Fibroblast of lung (primary cell): ENCODE measurements around the gene OR11G2. TPM values are rescaled to one million over a fixed set of nuclear protein-coding genes. Genes with fewer than 3 reads are reported as not detected.

Experiments
- DNase-seq, 2 donors: peaks; one replicate each; pipeline versions ENCODE4 v3.0.0 to v3.0.0-alpha.2; 2010; ENCODE audit warnings: low read depth in 2 of 2
- H2AFZ ChIP-seq: 2 replicates; pipeline ENCODE4 v1.5.1; 2012; ENCODE audit warnings: low read length, control low read depth, inconsistent platforms
- H3K27ac ChIP-seq: 2 replicates; pipeline ENCODE4 v1.5.1; 2011; ENCODE audit warnings: low read length, control low read depth; ENCODE audit not compliant: insufficient read depth
- H3K27me3 ChIP-seq: 2 replicates; pipeline ENCODE4 v1.5.1; 2011; ENCODE audit warnings: mild to moderate bottlenecking, low read length; ENCODE audit not compliant: control insufficient read depth, insufficient read depth
- H3K36me3 ChIP-seq: 2 replicates; pipeline ENCODE4 v1.5.1; 2011; ENCODE audit warnings: low read length; ENCODE audit not compliant: control insufficient read depth, insufficient read depth
- H3K4me1 ChIP-seq: 2 replicates; pipeline ENCODE4 v1.5.1; 2011; ENCODE audit warnings: low read length; ENCODE audit not compliant: control insufficient read depth, insufficient read depth; ENCODE audit errors: extremely low read depth
- H3K4me2 ChIP-seq: 2 replicates; pipeline ENCODE4 v1.5.1; 2011; ENCODE audit warnings: low read length, control low read depth; ENCODE audit not compliant: insufficient read depth; ENCODE audit errors: extremely low read depth
- H3K4me3 ChIP-seq, 4 experiments: fragments of 200-600 bp in 1 of 4; sonication (generic) in 1 of 4; replicated peaks in 1 of 4; 2 replicates each; pipeline ENCODE4 v1.5.1; 2011 to 2016; ENCODE audit warnings: low read length in 4 of 4, low read depth in 3 of 4, mild to moderate bottlenecking in 3 of 4, control low read depth in 2 of 4, inconsistent platforms in 1 of 4, mixed read lengths in 1 of 4; ENCODE audit not compliant: insufficient read depth in 1 of 4; ENCODE audit errors: control extremely low read depth in 1 of 4
- H3K79me2 ChIP-seq: 2 replicates; pipeline ENCODE4 v1.5.1; 2012; ENCODE audit warnings: mild to moderate bottlenecking, low read length, inconsistent platforms; ENCODE audit not compliant: control insufficient read depth, insufficient read depth
- H3K9ac ChIP-seq: 2 replicates; pipeline ENCODE4 v1.5.1; 2011; ENCODE audit warnings: mild to moderate bottlenecking, low read length, control low read depth; ENCODE audit not compliant: insufficient read depth
- H3K9me3 ChIP-seq: 2 replicates; pipeline ENCODE4 v1.5.1; 2012; ENCODE audit warnings: low read depth, low read length; ENCODE audit not compliant: control insufficient read depth, insufficient read depth
- H4K20me1 ChIP-seq: 2 replicates; pipeline ENCODE4 v1.5.1; 2011; ENCODE audit warnings: low read length; ENCODE audit not compliant: control insufficient read depth, insufficient read depth; ENCODE audit errors: extremely low read depth
- EZH2 ChIP-seq: IDR thresholded peaks from 2 replicates; pipeline ENCODE4 v1.5.1; 2012; ENCODE audit warnings: low read length, control low read depth, mild to moderate bottlenecking; ENCODE audit errors: missing control alignments
- polyA plus RNA-seq, 2 donors: library from polyadenylated mRNA; depleted of rRNA in 1 of 2; stranded (reverse) in 1 of 2; unstranded in 1 of 2; fragments of >200 nt; gene quantifications; 2 replicates each; pipeline ENCODE4 v1.2.1, GENCODE V29; 2011 to 2012; ENCODE audit warnings: missing spikeins in 1 of 2
- total RNA-seq: library from RNA; depleted of rRNA; stranded (reverse); fragments of >200 nt; gene quantifications from 2 replicates; pipeline ENCODE4 v1.2.1, GENCODE V29; 2014
- TF ChIP-seq, protein P1 (sequence below), 2 donors: IDR thresholded peaks in 1 of 2; conservative IDR thresholded peaks in 1 of 2; 1 replicate in 1 of 2; 2 replicates in 1 of 2; pipeline ENCODE4 v1.5.1; 2011 to 2012; ENCODE audit warnings: low read length in 2 of 2, control low read depth in 1 of 2, inconsistent platforms in 1 of 2, low read depth in 1 of 2, mild to moderate bottlenecking in 1 of 2

OR11G2 gene
- total and polyA plus RNA-seq, 2 donors (not counting 1 experiment from before 2014, with no cell fraction given), result not detected

DNA sequence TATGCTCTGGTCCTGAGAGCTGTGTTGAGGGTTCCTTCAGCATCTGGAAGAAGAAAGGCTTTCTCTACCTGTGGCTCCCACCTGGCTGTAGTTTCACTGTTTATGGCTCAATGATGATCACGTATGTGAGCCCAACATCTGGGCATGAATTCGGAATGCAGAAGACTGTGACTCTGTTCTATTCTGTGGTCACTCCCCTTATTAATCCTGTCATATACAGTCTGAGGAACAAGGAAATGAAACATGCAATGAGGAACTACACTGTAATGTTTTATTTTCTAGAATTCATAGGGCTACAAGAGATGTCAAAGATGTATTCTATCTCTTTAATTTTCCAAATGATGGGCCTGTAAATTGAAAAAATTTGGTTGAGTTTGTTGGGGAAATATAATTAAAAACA, 10.8 kb upstream of the OR11G2 start:
- H3K4me3 ChIP-seq, result no peak overlapping the region
- no peaks in the 10 kb centered on the region for H3K27me3 ChIP-seq
- H3K9ac ChIP-seq, result no peak overlapping the region
- no peak overlapping the region for H3K4me2 ChIP-seq
- H3K27ac ChIP-seq, result no peak overlapping the region
- no peaks in the 10 kb centered on the region for H3K9me3 ChIP-seq
- no peak for TF ChIP-seq EZH2
- TF ChIP-seq, protein P1, sequence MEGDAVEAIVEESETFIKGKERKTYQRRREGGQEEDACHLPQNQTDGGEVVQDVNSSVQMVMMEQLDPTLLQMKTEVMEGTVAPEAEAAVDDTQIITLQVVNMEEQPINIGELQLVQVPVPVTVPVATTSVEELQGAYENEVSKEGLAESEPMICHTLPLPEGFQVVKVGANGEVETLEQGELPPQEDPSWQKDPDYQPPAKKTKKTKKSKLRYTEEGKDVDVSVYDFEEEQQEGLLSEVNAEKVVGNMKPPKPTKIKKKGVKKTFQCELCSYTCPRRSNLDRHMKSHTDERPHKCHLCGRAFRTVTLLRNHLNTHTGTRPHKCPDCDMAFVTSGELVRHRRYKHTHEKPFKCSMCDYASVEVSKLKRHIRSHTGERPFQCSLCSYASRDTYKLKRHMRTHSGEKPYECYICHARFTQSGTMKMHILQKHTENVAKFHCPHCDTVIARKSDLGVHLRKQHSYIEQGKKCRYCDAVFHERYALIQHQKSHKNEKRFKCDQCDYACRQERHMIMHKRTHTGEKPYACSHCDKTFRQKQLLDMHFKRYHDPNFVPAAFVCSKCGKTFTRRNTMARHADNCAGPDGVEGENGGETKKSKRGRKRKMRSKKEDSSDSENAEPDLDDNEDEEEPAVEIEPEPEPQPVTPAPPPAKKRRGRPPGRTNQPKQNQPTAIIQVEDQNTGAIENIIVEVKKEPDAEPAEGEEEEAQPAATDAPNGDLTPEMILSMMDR (conservative IDR thresholded peaks at IDR 0.05 in 1 of 2, IDR thresholded peaks at IDR 0.05 in 1 of 2; ENCODE audit: low read depth in 1 of 2, low read length in 2 of 2), result no peak
- no peaks in the 10 kb centered on the region for H3K36me3 ChIP-seq
- DNase-seq, result no peak
- H3K4me1 ChIP-seq, result no peaks in the 10 kb centered on the region
- no peaks in the 10 kb centered on the region for H4K20me1 ChIP-seq
- no peaks in the 10 kb centered on the region for H3K79me2 ChIP-seq
- no peak overlapping the region for H2AFZ ChIP-seq

DNA sequence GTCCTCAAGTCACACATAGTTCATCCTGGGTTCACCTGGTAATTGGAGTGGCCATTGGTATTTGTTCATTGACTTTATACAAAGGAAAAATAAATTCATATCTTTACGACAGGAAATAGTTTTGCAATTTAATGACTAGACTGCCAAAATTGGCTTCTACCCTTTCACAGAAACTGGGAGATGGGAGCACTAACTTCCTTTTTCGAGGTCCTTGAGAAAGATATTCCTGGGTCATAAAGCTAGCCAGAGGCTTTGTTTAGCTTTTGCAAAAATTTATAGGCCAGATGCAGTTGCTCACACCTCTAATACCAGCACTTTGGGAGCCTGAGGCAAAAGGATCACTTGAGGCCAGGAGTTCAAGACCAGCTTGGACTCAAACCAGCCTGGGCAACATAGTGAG, 10.2 kb upstream of the OR11G2 start:
- no peak overlapping the region for H2AFZ ChIP-seq
- TF ChIP-seq, protein P1 (conservative IDR thresholded peaks at IDR 0.05 in 1 of 2, IDR thresholded peaks at IDR 0.05 in 1 of 2; ENCODE audit: low read depth in 1 of 2, low read length in 2 of 2), result no peak
- TF ChIP-seq EZH2, result no peak

DNA sequence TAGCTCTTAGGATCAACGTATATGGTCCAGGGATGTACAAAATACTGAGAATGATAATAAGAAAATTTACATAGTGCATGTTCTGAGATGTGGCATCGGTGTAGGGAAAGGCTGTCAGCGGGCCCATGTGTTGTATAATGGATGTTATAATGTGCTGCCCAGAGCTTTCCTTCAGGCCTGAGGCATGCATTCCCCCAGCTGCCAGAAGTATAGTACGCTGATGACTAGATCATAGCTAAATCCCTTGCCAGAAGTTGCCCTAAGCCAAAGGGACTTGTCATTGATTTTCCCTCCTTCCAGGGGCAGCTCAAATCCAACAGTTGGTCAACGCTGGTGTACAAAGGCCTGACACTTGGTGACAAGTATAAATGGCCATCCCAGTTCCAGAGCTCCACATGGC, 6.5 kb upstream of the OR11G2 start:
- H3K79me2 ChIP-seq, result no peaks in the 10 kb centered on the region
- DNase-seq, result no peak
- no peaks in the 10 kb centered on the region for H3K36me3 ChIP-seq
- H3K4me2 ChIP-seq, result no peak overlapping the region
- H2AFZ ChIP-seq, result no peak overlapping the region
- no peaks in the 10 kb centered on the region for H4K20me1 ChIP-seq
- no peaks in the 10 kb centered on the region for H3K4me1 ChIP-seq
- no peak overlapping the region for H3K27ac ChIP-seq
- no peaks in the 10 kb centered on the region for H3K9me3 ChIP-seq
- H3K9ac ChIP-seq, result no peak overlapping the region
- H3K27me3 ChIP-seq, result no peaks in the 10 kb centered on the region
- TF ChIP-seq, protein P1 (conservative IDR thresholded peaks at IDR 0.05 in 1 of 2, IDR thresholded peaks at IDR 0.05 in 1 of 2; ENCODE audit: low read depth in 1 of 2, low read length in 2 of 2), result no peak
- TF ChIP-seq EZH2, result no peak
- no peak overlapping the region for H3K4me3 ChIP-seq

More for the DNA sequence above, 10.2 kb upstream of the OR11G2 start:
- Histone ChIP-seq H3K27me3 (no peaks in the 10 kb centered on the region), H3K27ac (no peak overlapping the region), H3K79me2 (no peaks in the 10 kb centered on the region), H3K4me1 (no peaks in the 10 kb centered on the region), H4K20me1 (no peaks in the 10 kb centered on the region), H3K4me2 (no peak overlapping the region), H3K9ac (no peak overlapping the region), H3K4me3 (no peak overlapping the region), H3K9me3 (no peaks in the 10 kb centered on the region), H3K36me3 (no peaks in the 10 kb centered on the region)
- DNase-seq, result no peak
